Raji (cell line): ENCODE results near the gene NPAS3.

Experiments used
- POLR2A ChIP-seq: IDR thresholded peaks from 2 replicates; pipeline ENCODE4 v1.6.1; 2011; ENCODE audit warnings: low read depth, low read length, control low read depth; ENCODE audit not compliant: insufficient read depth

The NPAS3 gene

DNA sequence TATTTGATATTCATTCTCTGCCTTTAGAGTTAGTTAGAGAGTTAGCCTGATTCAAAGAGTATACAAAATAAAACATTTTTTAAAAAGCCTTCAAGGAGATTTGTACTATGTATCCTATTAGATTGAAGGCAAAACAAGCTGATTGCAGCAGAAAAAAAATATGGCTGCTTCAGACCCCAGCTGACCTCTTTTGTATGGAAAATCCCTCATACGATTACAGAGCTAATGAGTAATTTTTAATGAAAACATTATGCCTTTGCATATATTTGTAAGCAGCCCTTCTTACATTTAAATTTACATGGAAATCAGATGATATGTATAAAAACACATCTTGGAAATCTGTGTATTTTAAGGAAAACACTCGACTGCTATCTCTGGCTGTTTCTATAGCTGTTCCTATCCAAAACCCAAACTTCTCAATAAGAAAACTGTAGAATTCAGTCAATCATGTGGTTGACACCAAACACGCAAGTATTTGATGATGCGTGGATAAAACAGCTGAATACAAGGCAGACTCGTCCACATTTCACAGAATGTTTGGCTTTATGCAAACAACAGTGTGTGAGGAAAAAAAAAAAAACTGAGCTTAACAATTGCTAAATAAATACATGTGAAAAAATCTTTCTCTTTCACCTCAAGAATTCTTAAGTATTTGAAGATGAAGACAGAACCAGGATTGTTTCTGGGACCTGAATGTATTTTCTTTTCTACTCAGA lies 736.9 kb downstream of the NPAS3 start:
- TF ChIP-seq POLR2A: no peak

DNA sequence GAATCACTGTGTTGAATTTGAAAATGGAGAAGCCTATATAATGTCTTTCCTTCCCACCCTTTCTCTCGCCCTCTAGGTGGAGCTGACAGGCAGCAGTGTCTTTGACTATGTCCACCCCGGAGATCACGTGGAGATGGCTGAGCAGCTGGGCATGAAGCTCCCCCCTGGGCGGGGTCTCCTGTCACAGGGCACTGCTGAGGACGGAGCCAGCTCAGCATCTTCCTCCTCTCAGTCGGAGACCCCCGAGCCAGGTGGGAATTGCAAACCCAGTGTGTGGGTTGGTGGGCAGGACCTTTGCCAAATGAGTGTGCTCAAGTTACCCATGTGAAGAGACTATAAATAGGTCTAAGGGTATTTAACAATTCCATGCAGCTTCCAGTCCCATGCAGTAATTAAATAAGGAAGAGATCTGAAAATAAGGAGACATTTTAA lies 737.5 kb downstream of the NPAS3 start:
- TF ChIP-seq POLR2A: no peak

DNA sequence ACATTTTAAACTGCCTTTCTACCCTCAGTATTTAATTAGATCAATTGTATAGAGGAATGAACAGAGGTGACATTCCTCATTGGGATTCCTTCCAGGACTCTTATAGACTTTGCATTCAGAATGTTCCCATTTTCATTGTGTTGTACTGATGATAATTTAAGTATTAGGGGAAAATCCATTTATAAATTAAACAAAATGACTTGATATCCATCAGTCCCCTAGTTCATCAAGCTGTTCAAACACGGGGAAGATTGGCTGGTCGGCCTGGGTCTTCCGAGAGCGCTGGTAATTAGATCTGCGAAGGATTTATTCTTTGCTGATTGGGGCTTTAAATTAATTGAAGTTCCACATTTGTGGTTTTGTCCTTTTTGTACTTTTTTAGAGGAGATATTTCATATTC lies 738.2 kb downstream of the NPAS3 start:
- TF ChIP-seq POLR2A: no peak

DNA sequence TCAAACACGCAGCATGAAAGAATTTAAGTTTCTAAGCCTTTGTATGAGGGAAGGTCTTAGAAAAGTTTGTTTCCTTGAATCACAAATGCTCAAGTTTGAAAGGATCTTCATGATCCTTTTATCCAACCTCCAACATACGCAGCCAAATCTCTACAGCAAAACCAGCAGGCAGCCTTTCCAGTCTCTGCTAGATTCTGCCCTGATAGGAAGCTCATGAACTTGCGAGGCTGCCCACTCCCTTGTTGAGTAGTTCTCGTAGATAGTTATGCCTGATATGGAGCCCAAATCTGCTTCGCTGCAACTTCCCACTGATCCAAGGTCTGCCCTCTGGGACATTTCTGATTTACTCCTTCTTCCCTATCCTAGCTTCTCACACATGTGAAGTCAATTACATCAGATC lies 739.3 kb downstream of the NPAS3 start:
- TF ChIP-seq POLR2A: no peak

DNA sequence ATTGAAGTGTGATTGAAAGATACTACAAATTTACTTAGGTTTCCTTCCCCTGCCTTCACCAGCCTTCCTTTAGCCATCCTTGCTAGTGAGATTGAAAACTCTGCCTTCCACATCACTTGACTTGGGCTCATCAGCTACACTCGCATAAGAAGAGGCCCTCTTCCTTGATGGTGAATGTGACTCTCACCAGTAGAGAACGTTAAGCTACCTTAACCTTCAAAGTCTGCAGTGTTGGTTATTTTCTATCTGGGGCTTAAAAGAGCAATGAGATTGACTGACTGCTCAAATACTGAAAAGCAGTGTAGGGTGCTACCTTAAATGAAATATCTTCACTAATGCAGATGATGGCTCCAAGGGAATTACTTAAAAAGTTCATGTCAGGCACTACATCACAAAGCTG lies 740.3 kb downstream of the NPAS3 start:
- no peak for TF ChIP-seq POLR2A

DNA sequence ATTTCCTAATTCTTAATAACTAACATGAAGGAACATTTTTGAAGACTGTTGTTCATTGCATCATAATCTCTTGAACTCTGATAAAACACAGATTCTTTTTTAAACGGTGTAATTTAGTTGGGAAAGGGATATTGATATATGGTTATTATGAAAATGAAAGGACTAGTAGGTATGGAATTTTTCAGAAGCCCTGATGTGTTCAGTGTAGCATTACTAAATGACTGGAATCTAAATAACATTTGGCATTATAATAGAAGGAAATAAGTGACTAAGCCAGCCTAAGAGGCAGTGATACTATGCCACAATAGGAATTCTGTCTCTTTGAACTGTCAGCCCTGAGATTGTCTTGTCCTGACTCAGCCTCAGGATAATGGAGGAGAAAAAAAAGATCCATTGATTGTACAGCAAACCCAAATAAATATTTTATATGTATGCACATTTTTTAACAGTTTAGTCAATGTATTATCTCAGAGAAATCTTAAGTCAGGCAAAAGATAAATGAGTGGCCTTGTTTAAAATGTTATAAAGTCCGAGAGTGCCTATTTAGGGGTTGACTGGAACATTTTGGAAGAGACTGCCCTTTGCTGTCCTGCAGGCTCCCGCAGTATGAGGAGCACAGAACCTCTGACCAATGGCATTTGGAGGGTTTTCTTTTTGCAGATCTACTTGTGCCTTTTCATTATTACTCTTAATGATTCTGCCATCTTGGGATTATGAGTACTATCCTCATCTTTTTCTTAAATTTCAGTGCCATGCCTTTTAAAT lies 741.0 kb downstream of the NPAS3 start:
- no peak for TF ChIP-seq POLR2A

DNA sequence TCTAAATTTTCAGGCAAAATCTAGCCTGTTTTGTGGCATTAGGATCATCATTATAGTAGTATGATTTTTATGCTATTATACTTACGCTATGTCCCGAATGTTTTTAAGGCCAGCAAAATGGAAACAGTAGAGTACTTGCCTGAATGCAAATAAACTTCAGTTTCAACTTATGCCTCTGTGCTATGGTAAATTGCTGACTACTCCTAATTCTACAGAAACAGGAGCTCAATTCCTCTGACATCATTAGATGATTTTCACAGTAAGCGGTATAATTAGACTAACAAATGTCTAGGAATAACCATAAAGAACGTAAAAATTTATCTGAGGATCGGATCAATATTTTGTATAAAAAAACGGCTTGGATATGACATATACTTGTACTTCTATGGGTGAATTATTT lies 742.2 kb downstream of the NPAS3 start:
- TF ChIP-seq POLR2A: no peak

DNA sequence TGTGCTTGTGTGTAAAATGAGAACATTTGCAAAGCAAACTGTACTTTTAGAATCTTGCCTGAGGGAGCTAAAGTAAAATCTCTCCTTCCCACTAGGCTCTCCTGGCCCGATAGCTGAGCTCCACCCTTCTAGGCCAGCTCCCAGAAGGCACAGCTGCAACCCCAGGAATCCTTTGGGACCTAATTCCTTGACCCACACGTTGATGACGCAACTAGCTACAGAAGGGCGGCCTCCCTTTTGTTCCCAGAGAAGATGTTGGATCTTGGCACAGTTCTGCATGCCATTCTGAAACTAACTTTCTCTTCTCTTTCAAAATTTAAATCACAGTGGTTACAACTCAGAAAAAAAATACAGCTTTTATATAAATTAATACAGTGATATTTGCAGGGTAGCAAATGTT lies 744.1 kb downstream of the NPAS3 start:
- TF ChIP-seq POLR2A: no peak

DNA sequence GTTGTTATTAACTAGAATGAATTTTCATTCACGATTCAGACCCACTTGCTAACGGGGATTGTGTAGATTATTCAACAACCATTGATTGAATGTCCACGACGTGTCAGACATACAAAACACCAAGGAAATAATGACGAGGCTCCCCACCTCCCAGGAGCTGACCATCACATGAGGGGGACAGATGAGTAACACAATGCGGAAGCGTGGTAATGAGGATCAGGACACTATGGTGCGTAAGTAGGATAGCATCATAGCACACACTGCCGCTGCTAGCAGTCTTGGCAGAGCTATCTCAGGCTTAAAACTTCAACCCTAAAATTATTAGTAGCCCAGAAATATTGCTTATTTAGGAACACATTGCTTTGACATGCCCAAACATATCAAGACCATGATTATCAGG lies 746.3 kb downstream of the NPAS3 start:
- TF ChIP-seq POLR2A: no peak

DNA sequence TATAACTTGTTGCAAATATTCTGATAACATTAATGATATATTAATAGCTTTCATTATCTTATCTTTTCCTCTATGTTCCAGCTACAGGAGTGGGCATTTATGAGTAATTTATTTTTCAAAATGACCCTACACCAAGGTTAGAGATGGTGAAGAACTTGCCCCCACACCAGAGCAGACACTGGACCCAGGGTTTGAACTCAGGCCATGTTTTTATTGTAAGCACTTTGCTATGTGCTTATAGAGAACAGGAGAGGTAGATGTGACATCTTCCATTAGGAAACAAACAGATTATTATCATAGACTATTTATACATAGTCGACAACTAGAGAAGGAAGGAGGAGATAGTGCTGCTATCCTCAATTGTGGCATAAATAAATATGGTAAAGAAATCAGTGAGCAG lies 747.0 kb downstream of the NPAS3 start:
- TF ChIP-seq POLR2A: no peak

DNA sequence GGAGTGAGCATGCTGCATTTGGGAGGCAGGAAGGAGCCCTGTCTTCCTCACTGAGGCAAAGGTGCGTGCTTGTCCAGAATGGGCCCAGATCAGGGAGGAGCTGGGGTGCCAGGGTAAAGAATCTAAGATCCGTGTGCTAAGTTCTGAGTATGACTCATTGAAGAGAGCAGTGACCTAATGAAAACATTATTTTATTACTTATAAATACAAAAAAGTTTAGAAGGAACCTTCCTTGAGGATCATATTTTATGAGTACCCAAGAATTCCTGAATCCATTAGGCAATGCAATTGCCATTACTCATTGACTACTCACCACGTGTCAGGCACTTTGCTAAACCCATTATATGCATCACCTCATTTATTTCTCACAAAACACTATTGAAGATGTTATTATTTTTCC lies 747.5 kb downstream of the NPAS3 start:
- no peak for TF ChIP-seq POLR2A

DNA sequence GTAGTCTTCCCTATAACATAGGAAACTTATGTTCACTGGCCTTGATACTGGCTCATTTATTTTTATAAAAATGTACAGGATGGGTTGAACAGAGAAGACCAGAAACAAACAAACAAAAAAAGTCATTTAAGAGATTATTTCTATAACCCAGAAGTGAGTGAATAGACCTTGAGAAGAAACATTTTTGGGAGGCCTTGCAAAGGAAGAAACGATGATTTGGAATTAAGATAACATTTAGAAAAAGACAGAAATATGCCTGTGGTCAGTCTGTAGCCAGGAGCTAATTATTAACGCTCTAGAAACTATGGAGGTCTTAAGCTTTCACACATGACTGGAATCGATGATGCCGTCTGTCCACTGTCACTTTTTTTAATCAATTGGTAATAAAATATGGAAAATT lies 748.2 kb downstream of the NPAS3 start:
- TF ChIP-seq POLR2A: no peak

DNA sequence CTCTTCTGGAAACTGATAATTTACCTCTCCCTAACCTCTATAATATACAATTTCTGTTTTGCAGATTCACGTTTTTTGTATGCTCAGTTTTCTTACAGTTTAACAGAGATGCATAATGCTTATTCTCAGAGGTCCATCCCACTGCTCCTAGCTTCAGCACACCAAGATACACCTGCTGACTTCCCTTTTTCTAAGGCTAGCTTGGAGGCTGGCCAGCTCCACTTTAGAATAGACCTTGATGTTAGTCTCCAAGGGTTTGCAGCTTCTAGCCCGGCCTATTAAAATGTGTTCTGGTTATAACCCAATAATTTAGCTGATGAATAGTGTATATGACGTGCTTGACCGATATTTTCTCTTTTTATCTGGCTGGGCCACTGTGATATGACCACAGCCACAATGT lies 751.0 kb downstream of the NPAS3 start:
- no peak for TF ChIP-seq POLR2A

DNA sequence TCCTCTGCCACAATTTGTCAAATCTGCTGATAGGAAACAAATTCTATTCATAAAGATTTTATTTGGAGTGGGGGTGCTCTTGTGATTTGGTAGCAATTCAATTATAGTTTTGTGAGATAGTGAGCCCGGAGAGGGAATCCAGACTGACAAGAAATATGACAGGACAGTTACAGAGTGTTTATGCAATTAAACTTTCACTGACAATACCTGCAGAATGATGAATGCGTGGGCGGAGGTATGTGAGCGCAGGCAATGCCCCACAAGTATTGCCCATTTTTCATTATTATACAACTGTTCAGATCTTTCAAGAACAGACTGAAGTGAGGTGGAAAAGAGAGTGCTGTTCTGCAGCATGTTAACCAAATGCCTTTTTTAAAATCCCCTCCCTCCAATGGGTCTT lies 753.2 kb downstream of the NPAS3 start:
- no peak for TF ChIP-seq POLR2A

DNA sequence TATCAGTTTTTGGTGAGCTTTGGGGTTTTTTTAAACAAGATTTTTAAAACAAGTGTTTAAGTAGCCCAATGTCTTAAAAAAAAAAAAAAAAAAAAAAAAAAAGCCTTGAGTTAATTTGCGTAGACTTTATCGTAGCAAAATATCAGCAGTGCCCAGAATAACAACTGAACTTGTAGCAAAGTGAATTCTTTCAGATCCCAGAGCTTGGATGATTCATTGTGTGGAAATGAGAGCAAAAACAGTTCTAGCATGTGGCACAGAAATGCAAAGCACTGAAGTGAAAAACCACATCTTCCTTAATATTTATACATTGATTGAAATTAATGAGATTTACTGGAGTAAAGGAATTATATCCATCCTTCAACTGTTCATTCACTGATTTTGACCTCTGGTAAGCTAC lies 754.1 kb downstream of the NPAS3 start:
- TF ChIP-seq POLR2A: no peak

DNA sequence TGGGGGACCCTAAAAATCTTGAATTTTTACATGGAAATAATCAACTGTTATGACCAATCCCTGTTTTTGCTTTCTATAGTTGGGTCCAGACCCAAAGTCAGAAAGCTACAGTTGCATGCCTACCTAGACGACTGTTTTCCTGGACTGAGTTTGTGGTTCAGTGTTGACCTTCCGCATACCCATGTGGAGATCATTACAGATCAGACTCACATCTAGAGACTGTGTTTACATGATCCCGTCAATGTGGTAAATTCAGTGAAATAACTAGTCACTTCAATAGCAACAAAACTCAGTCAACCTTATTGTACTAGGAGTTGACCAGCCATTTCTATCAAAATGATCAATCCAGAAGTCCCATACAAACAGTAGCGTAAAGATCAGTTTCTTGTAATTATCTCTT lies 754.6 kb downstream of the NPAS3 start:
- no peak for TF ChIP-seq POLR2A

DNA sequence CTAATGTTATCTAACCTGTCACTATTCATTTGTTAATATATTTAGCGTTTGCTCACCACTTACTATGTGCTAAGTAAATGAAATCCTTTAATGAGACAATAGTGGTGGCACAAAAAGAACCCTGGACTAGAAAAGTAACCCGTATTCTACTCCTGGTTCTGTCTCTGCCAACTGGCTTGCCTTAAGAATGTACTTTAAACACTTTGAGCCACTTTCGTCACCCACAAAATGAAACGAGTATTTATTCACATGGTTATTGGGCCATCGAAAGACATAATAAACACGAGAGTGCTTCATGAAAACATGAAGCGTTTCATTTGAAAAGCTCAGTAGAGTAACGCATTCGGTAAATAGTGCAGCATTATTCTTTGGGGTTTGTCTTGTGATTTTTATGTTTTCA lies 757.5 kb downstream of the NPAS3 start:
- no peak for TF ChIP-seq POLR2A
